ENCODE data around the gene TRIM10. TPM values are rescaled to one million over a fixed set of nuclear protein-coding genes. Genes with fewer than 3 reads are reported as not detected.
"Not testable (repeated sequence)": the region's sequence is repeated elsewhere in the genome, so short reads cannot be mapped to it uniquely, and the experiment has no call there.

TRIM10 gene
- polyA plus RNA-seq, 2 donors, result not detected

GRCh38 chr6:30175765-30176164, 14.8 kb upstream of the TRIM10 start:
- peaks cover 0 to 15% of the 10 kb centered on the region in 2 donors for H3K27me3 ChIP-seq (ENCODE audit: control insufficient read depth in 1 of 2, insufficient read depth in 2 of 2, low read length in 2 of 2)
- H3K9me3 ChIP-seq (ENCODE audit: control insufficient read depth in 2 of 2, insufficient read depth in 1 of 2, low read depth in 1 of 2, low read length in 1 of 2), result no peaks in the 10 kb centered on the region
- 74 to 85% methylated on average over 2 of the region's 2 CpGs for WGBS, 2 donors
- no peak overlapping the region for H3K4me3 ChIP-seq (ENCODE audit: low read depth in 1 of 2, low read length in 2 of 2)
- H3K4me1 ChIP-seq (ENCODE audit: control insufficient read depth in 2 of 2, insufficient read depth in 2 of 2, low read length in 1 of 2), result peaks cover 2 to 5% of the 10 kb centered on the region in 2 donors
- no peaks in the 10 kb centered on the region for H3K36me3 ChIP-seq (ENCODE audit: control insufficient read depth in 2 of 2, insufficient read depth in 2 of 2, low read length in 1 of 2)
- no peak overlapping the region for H3K27ac ChIP-seq (ENCODE audit: low read depth in 2 of 2, low read length in 1 of 2)

GRCh38 chr6:30172681-30173080, 11.7 kb upstream of the TRIM10 start:
- H3K27ac ChIP-seq (ENCODE audit: low read depth in 2 of 2, low read length in 1 of 2), result no peak overlapping the region
- H3K27me3 ChIP-seq (ENCODE audit: control insufficient read depth in 1 of 2, insufficient read depth in 2 of 2, low read length in 2 of 2), result peaks cover 0 to 15% of the 10 kb centered on the region in 2 donors
- no peaks in the 10 kb centered on the region for H3K9me3 ChIP-seq (ENCODE audit: control insufficient read depth in 2 of 2, insufficient read depth in 1 of 2, low read depth in 1 of 2, low read length in 1 of 2)
- no peaks in the 10 kb centered on the region for H3K36me3 ChIP-seq (ENCODE audit: control insufficient read depth in 2 of 2, insufficient read depth in 2 of 2, low read length in 1 of 2)
- 82 to 86% methylated on average over 4 of the region's 4 CpGs for WGBS, 2 donors
- peaks cover 2 to 5% of the 10 kb centered on the region in 2 donors for H3K4me1 ChIP-seq (ENCODE audit: control insufficient read depth in 2 of 2, insufficient read depth in 2 of 2, low read length in 1 of 2)
- H3K4me3 ChIP-seq (ENCODE audit: low read depth in 1 of 2, low read length in 2 of 2), result no peak overlapping the region

- 6 to 10% methylated on average over 58 to 62 of the region's 62 CpGs for WGBS, 2 donors
- no peak overlapping the region for H3K4me3 ChIP-seq (ENCODE audit: low read depth in 1 of 2, low read length in 2 of 2)
- H3K27me3 ChIP-seq (ENCODE audit: control insufficient read depth in 1 of 2, insufficient read depth in 2 of 2, low read length in 2 of 2), result peaks cover 0 to 15% of the 10 kb centered on the region in 2 donors
- no peak overlapping the region for H3K27ac ChIP-seq (ENCODE audit: low read depth in 2 of 2, low read length in 1 of 2)
- H3K9me3 ChIP-seq (ENCODE audit: control insufficient read depth in 2 of 2, insufficient read depth in 1 of 2, low read depth in 1 of 2, low read length in 1 of 2), result no peaks in the 10 kb centered on the region
- peaks cover 2 to 5% of the 10 kb centered on the region in 2 donors for H3K4me1 ChIP-seq (ENCODE audit: control insufficient read depth in 2 of 2, insufficient read depth in 2 of 2, low read length in 1 of 2)
- no peaks in the 10 kb centered on the region for H3K36me3 ChIP-seq (ENCODE audit: control insufficient read depth in 2 of 2, insufficient read depth in 2 of 2, low read length in 1 of 2)
These were observed 10.9 kb upstream of the TRIM10 start for GRCh38 chr6:30171677-30172471.

GRCh38 chr6:30169658-30170614, 8.9 kb upstream of the TRIM10 start:
- H3K9me3 ChIP-seq (ENCODE audit: control insufficient read depth in 2 of 2, insufficient read depth in 1 of 2, low read depth in 1 of 2, low read length in 1 of 2), result no peaks in the 10 kb centered on the region
- no peak overlapping the region for H3K4me3 ChIP-seq (ENCODE audit: low read depth in 1 of 2, low read length in 2 of 2)
- WGBS, 2 donors, result 23 to 27% methylated on average over 7 of the region's 7 CpGs
- peaks cover 0 to 15% of the 10 kb centered on the region in 2 donors for H3K27me3 ChIP-seq (ENCODE audit: control insufficient read depth in 1 of 2, insufficient read depth in 2 of 2, low read length in 2 of 2)
- no peak overlapping the region for H3K27ac ChIP-seq (ENCODE audit: low read depth in 2 of 2, low read length in 1 of 2)
- H3K36me3 ChIP-seq (ENCODE audit: control insufficient read depth in 2 of 2, insufficient read depth in 2 of 2, low read length in 1 of 2), result no peaks in the 10 kb centered on the region
- peaks cover 2 to 5% of the 10 kb centered on the region in 2 donors for H3K4me1 ChIP-seq (ENCODE audit: control insufficient read depth in 2 of 2, insufficient read depth in 2 of 2, low read length in 1 of 2)

- peaks cover 0 to 15% of the 10 kb centered on the region in 2 donors for H3K27me3 ChIP-seq (ENCODE audit: control insufficient read depth in 1 of 2, insufficient read depth in 2 of 2, low read length in 2 of 2)
- peaks cover 2 to 5% of the 10 kb centered on the region in 2 donors for H3K4me1 ChIP-seq (ENCODE audit: control insufficient read depth in 2 of 2, insufficient read depth in 2 of 2, low read length in 1 of 2)
- no peak overlapping the region for H3K4me3 ChIP-seq (ENCODE audit: low read depth in 1 of 2, low read length in 2 of 2)
- H3K36me3 ChIP-seq (ENCODE audit: control insufficient read depth in 2 of 2, insufficient read depth in 2 of 2, low read length in 1 of 2), result no peaks in the 10 kb centered on the region
- 63 to 76% methylated on average over 1 of the region's 1 CpG for WGBS, 2 donors
- H3K9me3 ChIP-seq (ENCODE audit: control insufficient read depth in 2 of 2, insufficient read depth in 1 of 2, low read depth in 1 of 2, low read length in 1 of 2), result no peaks in the 10 kb centered on the region
- no peak overlapping the region for H3K27ac ChIP-seq (ENCODE audit: low read depth in 2 of 2, low read length in 1 of 2)
These were observed 7.7 kb upstream of the TRIM10 start for GRCh38 chr6:30168741-30169140.

- H3K27ac ChIP-seq (ENCODE audit: low read depth in 2 of 2, low read length in 1 of 2), result no peak overlapping the region
- H3K4me3 ChIP-seq (ENCODE audit: low read depth in 1 of 2, low read length in 2 of 2), result no peak overlapping the region
- WGBS, 2 donors, result 67% methylated on average over 6 of the region's 6 CpGs
- peaks cover 1 to 2% of the 10 kb centered on the region in 2 donors for H3K4me1 ChIP-seq (ENCODE audit: control insufficient read depth in 2 of 2, insufficient read depth in 2 of 2, low read length in 1 of 2)
- H3K36me3 ChIP-seq (ENCODE audit: control insufficient read depth in 2 of 2, insufficient read depth in 2 of 2, low read length in 1 of 2), result no peaks in the 10 kb centered on the region
- no peaks in the 10 kb centered on the region for H3K9me3 ChIP-seq (ENCODE audit: control insufficient read depth in 2 of 2, insufficient read depth in 1 of 2, low read depth in 1 of 2, low read length in 1 of 2)
- H3K27me3 ChIP-seq (ENCODE audit: control insufficient read depth in 1 of 2, insufficient read depth in 2 of 2, low read length in 2 of 2), result peaks cover 0 to 7% of the 10 kb centered on the region in 2 donors
These were observed 6.1 kb upstream of the TRIM10 start for GRCh38 chr6:30167101-30167500.

GRCh38 chr6:30165238-30165637, 4.2 kb upstream of the TRIM10 start:
- H3K27ac ChIP-seq (ENCODE audit: low read depth in 2 of 2, low read length in 1 of 2); H3K36me3 ChIP-seq (ENCODE audit: control insufficient read depth in 2 of 2, insufficient read depth in 2 of 2, low read length in 1 of 2); H3K4me3 ChIP-seq (ENCODE audit: low read depth in 1 of 2, low read length in 2 of 2); H3K27me3 ChIP-seq (ENCODE audit: control insufficient read depth in 1 of 2, insufficient read depth in 2 of 2, low read length in 2 of 2); H3K9me3 ChIP-seq (ENCODE audit: control insufficient read depth in 2 of 2, insufficient read depth in 1 of 2, low read depth in 1 of 2, low read length in 1 of 2); H3K4me1 ChIP-seq (ENCODE audit: control insufficient read depth in 2 of 2, insufficient read depth in 2 of 2, low read length in 1 of 2): not testable (repeated sequence)
- 95 to 98% methylated on average over 1 of the region's 1 CpG for WGBS, 2 donors

- Histone ChIP-seq H3K4me1 (ENCODE audit: control insufficient read depth in 2 of 2, insufficient read depth in 2 of 2, low read length in 1 of 2) (no peaks in the 10 kb centered on the region), H3K36me3 (ENCODE audit: control insufficient read depth in 2 of 2, insufficient read depth in 2 of 2, low read length in 1 of 2) (no peaks in the 10 kb centered on the region), H3K27ac (ENCODE audit: low read depth in 2 of 2, low read length in 1 of 2) (no peak overlapping the region), H3K27me3 (ENCODE audit: control insufficient read depth in 1 of 2, insufficient read depth in 2 of 2, low read length in 2 of 2) (no peaks in the 10 kb centered on the region), H3K4me3 (ENCODE audit: low read depth in 1 of 2, low read length in 2 of 2) (no peak overlapping the region), H3K9me3 (ENCODE audit: control insufficient read depth in 2 of 2, insufficient read depth in 1 of 2, low read depth in 1 of 2, low read length in 1 of 2) (no peaks in the 10 kb centered on the region)
- WGBS, 2 donors, result 70 to 85% methylated on average over 4 of the region's 4 CpGs
These were observed 3.7 kb upstream of the TRIM10 start for GRCh38 chr6:30164714-30165113.

- Histone ChIP-seq H3K27ac (ENCODE audit: low read depth in 2 of 2, low read length in 1 of 2) (no peak overlapping the region), H3K9me3 (ENCODE audit: control insufficient read depth in 2 of 2, insufficient read depth in 1 of 2, low read depth in 1 of 2, low read length in 1 of 2) (no peaks in the 10 kb centered on the region), H3K4me3 (ENCODE audit: low read depth in 1 of 2, low read length in 2 of 2) (no peak overlapping the region), H3K27me3 (ENCODE audit: control insufficient read depth in 1 of 2, insufficient read depth in 2 of 2, low read length in 2 of 2) (no peaks in the 10 kb centered on the region), H3K36me3 (ENCODE audit: control insufficient read depth in 2 of 2, insufficient read depth in 2 of 2, low read length in 1 of 2) (no peaks in the 10 kb centered on the region), H3K4me1 (ENCODE audit: control insufficient read depth in 2 of 2, insufficient read depth in 2 of 2, low read length in 1 of 2) (no peaks in the 10 kb centered on the region)
- WGBS, 2 donors, result 78 to 87% methylated on average over 16 of the region's 16 CpGs
These were observed 3.1 kb upstream of the TRIM10 start for GRCh38 chr6:30163918-30164654.
